GM21786 (cell line): ENCODE results near the gene KCNQ1OT1.

Experiments
- ATAC-seq: cut with Tn5 transposase; IDR thresholded peaks from one replicate; pipeline ENCODE4 v1.9.1; 2021; ENCODE audit not compliant: unreplicated experiment

Gene KCNQ1OT1

DNA sequence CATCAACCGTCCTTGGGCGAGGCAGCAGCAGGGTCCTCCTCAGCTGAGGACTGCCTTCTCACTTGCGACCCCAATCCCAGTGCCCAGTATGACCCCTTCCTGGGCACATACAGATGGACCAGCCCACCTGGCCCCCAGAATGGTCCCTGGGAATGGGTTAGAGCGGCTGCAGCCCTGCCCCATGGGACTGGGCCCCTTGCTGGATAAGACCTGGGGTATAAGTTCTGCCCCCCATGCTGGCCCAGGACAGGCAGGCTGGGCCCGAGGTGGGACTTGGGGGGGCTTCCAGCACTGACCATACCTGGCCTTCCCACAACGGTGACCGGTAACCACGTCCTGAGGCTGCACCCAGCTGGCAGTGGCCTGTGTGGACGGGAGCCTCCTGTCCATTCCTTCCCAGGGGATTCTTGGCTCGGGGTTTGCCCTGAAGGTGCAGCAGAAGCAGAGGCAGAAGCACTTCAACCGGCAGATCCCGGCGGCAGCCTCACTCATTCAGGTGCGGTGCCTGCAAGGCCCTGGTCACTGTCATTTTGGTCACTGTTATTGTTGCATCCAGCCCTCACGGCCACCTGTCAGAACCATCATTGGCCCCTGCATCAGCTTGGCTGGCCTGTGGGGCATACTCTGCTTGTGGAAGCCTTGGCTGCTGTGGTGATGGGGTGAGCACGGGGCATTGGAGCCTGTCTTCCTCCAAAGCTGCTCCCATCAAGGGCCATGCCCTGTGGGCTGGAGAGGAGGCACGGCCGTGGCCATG, 114.8 kb downstream of the KCNQ1OT1 start:
- no peak for ATAC-seq

DNA sequence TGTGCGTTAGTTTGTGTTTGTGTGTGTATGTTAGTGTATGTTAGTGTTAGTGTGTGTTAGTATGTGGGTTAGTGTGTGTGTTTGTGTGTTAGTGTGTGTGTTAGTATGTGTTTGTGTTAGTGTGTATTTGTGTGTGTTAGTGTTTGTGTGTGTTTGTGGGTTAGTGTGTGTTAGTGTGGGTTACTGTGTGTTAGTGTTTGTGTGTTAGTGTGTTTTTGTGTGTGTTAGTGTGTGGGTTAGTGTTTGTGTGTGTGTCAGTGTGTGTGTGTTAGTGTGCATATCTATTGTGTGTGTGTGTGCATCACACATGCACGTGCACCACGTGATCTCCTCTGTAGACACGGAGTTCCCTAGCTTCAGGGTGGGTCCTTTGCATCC, 115.4 kb downstream of the KCNQ1OT1 start:
- ATAC-seq = no peak

DNA sequence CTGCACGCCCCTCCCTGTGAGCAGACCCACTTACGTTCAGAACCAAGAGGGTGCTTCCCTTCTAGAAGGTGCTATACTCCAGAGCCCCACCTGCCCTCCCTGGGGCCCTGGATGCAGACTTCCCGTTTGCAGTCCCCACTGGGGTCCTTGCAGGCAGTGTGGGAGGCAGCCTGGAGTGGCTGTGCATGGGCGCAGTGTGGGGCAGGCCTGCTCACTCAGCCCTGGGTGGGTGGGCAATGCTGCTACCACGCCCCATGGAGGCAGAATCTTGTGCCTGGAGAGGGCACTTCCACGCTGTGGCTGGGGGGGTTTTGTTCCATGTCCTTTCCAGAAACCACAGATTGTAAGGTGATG, 116.2 kb downstream of the KCNQ1OT1 start:
- ATAC-seq = no peak

DNA sequence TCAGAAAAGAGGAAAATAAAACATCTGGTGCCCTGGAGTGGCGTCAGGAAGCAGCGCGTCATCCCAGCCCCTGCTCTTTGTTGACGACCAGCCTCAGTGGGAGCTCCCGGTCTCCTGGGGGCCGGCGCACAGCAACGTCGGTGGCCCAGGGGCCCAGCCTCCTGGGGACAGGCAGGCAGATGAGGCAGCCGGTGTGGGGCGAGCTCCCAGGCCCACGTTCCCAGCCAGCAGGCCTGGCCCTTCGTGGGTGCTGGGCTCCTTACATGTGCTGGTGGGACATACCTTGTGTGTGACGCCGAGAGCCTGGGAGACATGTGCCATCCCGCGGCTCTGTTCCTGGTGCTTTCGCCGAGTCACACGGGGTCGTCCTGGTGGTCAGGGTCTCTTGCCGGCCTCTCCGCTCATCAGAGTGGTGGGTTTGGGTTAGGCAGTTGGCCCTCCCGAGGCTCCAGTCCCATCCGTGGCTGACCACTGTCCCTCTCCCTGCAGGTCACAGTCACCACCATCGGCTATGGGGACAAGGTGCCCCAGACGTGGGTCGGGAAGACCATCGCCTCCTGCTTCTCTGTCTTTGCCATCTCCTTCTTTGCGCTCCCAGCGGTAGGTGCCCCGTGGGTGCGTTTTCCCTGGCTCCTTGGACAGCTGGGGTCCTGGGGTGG, 116.7 kb downstream of the KCNQ1OT1 start:
- ATAC-seq = no peak

DNA sequence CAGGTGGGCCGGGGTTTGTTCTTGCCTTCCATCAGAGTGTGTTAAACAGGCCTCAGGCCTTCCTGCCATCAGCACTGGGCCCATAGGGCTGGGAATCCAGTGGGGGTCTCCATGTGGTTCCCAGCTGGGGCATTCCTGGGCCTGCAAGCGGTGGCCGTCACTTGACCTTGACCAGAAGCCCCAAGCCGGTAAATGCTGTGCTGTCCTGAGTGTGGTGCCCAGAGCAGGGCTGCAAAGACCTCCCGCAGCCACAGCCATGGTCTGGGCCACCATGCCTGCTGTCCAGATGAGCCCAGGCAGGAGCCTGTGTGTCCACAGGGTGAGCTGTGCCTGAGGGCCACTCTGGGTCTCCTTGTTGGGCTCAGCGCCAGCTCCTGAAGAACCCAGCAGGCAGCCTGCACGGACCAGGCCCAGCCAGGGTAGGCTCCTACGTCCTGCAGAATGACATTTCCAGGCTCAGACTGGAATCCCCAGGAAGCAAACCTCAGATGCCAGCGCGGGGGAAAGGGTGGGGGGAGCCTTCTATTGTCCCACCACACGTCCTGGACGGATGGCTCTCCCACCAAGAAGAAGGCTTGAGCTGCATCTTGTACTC, 117.3 kb downstream of the KCNQ1OT1 start:
- ATAC-seq = no peak

DNA sequence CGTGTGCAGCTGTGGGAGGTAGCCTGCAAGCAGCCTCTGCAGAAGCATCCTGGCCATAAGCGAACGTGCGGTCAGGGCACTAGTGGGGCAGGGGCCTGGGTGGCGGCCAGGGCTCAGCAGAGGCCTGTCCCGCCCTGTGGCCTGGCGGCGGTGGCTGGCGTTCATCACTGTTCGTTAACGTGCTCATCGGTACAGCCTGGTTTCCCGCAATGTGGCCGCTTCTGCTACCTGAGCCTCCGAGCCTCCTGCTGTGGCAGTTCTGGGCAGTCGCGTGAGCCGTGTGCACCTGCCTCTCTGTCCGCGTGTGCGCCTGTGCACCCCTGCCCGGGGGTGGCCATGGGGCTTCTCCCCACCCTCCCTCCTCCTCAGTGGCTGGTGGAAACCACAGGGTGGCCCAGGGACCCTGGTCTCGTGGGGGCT, 117.9 kb downstream of the KCNQ1OT1 start:
- ATAC-seq = no peak

DNA sequence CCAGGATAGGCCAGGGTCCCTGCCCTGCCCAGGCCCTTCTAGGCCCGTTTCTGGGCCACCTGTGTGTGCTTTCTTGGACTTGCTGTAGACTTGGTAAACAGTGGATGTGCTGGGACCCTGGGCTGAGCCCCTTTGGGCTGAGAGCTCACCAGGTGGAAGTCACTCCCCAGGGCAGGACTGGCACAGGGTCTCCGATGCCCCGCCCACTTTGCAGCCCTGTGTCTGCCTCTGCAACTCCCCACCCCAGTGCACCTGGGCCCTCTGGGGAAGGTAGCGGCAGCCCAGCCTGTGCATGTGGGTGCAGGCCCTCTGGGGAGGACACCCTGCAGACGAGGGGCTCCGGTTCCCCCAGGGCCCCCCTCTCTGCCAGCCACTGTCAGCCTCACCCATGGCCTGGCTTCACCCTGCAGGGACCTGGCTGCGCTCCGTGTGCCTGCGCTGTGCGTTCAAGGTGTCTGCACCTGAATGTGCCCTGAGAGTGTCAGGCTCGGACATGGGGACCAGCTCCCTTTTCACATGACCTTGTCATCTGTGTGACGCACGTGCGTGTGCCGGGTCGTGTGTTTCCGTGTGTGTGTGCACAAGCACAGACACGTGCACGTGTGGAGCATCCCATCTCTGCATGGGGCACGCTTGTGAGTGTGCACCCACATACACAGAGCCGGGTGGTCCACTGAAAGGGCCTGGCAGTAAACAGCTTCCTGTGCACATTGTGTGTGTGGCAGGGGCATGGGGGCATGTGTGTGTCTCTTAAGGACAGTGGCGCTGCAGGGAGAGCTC, 118.5 kb downstream of the KCNQ1OT1 start:
- no peak for ATAC-seq

DNA sequence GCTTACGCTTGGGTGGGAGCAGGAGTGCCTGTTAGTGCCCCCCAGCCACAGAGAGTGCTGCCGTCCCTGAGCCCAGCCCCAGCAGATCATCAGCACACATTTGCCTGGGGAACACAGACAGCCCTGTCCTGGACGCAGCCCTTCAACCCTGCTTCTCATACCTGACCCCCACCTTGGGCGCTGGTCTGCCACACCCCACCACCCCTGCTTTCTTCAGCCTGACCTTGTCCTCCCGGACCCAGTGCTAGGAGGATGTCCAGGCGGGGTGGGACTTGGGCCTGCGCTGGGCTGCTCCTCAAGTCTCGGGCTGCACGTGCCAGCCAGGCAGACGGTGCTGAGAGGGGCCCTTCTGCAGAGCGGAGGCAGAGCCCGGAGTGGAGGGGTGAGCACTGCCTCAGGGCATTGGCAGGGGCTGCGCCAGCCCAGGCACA, 119.2 kb downstream of the KCNQ1OT1 start:
- no peak for ATAC-seq

DNA sequence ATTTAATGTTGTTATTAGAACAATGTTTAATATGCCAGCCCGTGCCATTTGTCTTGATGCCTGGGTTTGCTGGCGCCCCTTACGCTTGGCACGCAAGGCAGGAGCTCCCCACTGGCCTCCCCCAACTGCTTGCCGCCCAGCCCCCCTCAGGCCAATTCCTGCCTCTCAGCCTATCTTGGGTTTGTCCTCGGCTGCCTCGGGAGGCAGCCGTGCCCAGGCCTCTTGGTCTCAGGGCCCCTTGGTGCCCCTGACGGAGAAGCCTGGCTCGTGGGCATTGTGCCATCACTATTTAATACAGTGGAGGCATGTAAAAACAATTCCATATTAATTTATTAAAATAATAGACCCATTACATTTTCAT, 119.8 kb downstream of the KCNQ1OT1 start:
- no peak for ATAC-seq

DNA sequence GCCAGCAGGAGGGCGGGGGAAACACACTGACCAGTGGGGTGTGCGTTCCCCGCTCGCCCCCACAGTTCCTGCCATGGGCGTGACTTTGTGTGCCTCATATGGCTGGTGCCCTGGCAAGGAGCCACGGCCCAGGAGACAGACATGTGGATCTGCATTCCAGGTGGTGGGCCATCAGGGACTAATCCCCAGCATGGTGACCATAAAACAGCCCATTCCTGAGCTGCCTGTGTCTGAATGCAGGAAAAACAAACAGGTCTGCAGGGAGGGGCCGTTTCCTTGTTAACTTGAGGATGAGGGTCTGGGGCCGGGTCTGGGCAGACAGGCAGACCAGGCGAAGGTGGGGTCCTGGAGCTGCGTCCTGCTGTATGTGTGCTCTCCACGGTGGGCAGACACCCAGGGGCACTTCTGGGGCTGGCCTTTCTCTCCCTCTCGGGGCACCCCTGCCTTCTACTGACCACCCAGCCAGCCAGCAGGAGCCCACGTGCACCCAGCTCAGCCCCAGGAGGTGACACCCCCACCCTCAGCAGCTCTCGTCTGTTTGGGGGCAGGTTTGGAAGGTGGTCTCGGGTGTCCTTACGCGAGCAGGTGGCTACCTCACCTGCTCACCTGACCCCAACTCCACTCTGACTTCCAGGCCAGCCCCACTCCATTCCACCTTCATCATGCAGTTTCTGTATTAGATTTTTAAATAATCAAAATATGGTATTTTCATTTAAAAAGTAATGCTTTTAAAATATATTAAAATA, 120.3 kb downstream of the KCNQ1OT1 start:
- no peak for ATAC-seq

DNA sequence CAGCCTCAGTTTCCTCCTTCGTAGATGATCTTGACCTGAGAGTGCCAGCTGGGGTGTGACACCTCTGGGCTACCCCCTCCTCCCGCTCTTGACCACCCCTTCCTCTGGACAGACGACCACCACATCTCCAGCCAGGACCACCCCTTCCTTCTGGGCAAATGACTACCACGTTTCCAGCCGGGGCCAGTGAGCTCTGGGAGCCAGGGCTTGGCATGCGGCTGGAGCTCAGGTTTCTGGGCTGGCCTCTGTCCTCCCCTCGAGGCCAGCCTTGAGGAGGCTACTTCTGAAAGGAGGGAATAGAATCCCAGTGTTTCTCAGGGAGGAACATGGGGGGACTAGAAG, 120.9 kb downstream of the KCNQ1OT1 start:
- no peak for ATAC-seq

DNA sequence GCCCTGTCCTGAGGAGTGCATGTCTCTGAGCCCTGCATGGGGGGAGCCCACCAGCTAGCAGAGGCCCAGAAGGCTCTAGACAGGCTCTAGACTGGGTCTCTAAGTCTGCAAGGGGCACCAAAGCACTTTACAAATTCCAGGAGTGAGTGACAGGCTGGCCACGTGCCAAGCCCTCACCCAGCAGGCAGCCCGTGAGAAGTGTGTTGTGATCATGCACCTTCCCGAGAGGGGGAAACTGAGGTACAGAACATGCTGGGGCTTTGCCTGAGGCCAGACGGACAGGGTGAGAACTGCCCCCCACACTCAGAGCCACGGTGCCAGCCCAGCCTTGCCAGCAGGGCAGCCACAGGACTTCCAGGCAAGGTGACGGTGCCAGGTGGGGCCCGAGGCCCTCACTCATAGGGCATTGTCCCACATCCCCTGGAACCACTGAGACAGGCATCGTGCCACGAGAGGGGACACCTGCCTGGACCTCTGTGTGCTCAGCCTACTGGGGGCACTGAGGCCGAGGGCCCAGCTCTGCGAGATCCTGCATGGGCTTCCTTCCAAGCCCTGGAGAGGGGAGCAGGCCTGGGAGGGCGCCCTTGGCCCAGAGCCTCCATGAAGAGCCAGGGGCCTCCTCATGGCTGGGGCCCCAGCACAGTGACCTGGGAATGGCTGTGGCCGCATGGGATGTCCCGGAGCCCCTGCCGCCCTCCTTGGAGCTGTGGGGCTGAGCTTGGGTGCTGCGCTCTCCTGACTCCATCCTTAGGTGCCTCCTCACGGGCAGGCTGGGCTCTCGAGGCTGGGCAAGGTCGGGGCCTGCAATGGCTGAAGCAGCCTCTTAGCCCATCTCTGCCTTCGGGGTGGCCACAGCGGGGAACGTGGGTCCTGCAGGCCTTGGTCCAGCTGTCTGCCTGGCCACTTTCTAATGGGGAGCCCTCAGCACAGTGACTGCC, 121.5 kb downstream of the KCNQ1OT1 start:
- no peak for ATAC-seq

DNA sequence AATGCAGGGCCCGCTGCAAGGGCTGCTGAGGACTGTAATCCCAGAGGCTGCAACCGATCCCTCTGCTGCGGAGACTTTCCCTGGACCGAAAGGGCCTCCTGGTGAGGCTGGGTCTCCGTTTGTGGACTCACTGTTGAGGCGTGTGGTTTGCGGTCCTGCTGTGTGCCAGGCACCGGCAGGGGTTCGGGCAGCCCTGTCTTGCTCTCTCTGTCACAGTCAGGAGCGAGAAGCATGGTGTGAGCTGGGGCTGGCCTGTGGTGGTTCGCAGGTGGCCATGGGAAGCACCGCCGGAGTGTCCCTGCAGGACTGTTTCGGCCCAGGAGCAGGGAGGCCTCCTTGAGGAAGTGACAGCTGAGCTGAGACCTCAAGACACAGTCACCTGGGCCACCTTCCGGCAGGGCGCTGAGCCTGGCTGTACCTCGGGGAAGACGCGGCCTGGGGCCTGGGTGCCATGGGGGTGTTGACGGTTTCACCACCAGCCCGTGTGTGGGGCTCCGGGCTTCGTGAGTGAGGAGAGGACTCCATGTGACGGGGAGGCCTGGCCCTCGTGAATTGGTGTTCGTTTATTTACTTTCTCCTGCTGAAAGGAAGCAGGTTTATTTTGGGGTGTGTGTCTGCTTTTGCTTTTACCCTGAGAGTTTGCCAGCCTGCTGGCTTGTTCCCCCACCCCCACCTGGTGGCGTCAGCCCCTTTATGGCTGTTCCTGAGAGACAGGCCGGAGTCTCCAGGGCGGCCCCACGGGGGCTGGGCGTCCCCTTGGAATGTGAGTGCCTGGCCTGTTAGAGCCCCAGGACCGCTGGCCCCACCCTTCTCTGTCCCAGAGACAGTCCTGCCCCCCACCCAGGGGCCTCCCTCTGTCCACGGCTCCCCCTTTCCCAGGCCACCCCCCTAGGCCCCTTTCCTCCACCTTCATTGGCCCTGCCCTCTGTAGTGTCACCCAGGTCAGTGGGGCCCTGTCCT, 122.5 kb downstream of the KCNQ1OT1 start:
- ATAC-seq = no peak

DNA sequence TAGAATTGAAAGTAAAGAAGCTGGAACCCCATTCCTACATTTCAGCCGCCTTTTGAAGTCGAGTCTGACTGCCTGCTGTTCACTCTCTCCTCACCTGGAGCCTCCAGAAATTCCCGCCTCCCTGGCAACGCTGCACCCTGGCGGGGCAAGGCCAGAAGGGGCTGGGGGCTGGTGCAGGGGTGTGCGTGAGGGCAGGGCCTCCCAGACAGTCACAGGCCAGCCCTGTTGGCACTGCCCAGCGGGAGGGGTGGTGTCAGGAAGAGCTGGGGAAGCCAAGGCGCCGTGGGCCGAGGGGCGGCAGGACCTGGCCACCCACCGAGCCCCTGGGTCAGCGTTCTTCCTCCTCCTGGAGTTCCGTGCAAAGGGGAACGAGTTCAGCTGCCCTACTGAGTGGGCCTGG, 123.2 kb downstream of the KCNQ1OT1 start:
- ATAC-seq = no peak

DNA sequence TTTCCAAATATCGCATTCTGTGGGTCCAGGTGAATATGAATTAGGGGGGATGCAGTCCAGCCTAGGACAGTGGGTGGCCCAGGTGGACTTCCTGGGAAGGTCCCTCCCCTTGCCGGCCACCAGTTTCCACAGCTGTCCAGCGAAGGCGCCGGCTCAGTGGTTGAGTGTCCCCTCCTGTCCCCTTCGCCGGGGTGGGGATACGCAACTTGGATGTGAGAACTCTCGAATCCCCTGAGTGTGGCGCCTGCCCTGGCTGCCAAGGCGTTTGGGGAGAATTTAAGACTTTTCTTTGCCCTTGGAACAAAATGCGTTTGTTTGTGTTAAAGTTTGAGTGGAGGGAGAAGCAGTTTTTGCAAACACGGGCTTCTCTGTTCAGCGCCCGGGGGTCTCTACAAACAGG, 123.7 kb downstream of the KCNQ1OT1 start:
- ATAC-seq = no peak

DNA sequence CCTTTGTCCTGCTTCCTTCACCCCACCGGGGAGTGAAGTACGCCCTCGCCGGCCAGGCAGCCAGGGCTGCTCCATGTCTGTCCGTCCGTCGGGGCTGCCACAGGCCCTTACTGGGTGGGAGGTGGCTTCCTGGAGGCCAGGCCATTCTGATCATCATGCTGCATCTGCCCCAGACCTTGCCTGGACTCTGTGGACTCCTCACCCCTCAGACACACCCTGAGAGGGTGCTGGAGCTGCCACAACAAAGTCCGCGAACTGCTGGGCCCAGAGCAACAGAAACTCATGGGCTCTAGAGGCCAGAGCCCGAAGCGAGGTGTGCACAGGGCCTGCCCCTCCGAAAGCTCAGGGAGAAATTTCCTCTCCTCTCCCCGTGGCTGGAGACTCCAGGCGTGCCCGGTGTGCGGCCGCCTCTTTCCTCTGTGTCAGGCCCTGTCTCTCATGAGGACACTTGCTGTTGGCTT, 124.2 kb downstream of the KCNQ1OT1 start:
- no peak for ATAC-seq

DNA sequence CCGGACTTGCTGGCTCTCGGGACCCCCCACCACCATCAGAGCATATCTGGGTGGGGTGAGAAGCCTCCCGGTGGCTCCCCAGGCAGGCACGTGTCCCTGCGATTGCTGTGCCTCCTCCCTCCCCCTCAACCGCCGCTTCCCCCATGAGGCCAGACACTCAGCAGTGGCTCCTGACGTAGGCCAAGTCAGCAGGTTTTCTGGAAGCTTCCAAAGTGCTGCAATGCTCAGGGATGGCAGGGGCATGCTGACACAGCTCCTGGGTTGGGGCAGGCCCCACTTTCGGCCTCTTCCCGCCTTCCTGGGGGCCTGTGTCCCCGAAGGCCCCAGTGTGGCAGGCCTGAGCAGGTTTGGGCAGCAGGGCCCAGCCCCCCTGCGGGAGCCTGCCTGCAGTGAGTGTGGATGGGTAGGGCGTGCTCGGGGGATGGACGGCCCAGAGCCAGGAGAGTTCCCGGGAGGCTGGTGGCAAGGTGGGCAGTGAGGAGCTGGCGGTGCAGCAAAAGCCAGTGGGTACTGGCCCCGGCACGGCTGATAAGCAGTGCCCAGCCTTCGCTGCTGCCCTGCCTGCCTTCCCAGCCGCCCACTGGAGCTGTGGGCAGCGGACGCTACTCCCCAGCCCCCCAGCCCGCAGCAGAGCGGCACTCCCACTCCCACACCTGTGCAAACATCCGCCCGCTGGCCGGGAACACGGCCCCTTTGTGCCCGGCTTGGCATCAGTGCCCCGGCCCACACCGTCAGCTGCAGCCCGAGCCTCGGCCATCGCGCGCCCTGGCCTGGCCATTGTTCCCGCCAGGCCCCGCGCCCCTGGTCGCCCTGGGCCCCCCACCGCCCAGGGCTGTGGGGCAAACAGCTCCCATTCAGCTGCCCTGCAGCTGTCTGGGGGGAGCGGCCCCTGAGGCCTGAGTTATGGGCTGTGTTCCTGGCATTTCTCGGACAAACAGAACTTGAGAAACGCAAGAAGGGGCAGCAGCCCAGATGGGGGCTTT, 125.0 kb downstream of the KCNQ1OT1 start:
- no peak for ATAC-seq
